Measurements from ENCODE around the gene TBX19.

DNA sequence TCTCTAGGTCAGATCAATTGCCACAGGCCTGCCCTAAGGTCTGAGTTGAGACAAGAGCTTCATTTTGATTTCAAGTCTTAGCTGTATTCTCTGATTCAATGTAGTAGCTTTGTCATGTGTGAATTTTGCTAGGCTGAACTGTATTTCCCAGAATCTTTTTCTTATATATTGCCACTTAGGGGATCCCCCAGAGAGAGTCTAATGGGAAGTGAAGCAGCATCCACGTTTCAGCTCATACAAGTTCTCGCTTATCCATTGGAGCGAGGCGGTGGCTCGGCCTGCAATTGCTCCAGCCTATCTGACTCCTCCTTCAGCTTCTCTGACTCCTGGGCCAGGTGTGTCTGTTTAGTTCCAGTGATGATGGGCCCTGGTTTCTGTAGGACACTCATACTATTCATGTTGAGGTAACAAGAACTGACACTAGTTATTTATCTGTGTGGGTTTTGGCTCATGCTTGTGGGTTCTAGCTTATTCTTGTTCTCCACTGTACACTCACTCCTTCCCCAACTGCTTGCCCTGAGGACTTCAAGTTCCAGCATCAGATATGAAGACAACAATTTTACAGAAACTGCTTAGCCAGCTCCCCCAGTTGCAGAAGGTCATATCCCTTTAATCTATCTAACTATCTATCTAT lies 48.2 kb downstream of the TBX19 start:
- TF ChIP-seq YY1 (IDR thresholded peaks at IDR 0.05; ENCODE audit: insufficient read depth, insufficient read length), result no peak
- TF ChIP-seq ZNF274 (IDR thresholded peaks at IDR 0.05; ENCODE audit: low read depth, low read length), result no peak
